Measurements from ENCODE around the gene OPCML. TPM values are rescaled to one million over a fixed set of nuclear protein-coding genes. Genes with fewer than 3 reads are reported as not detected.

OPCML gene
- total RNA-seq, 2 experiments from 2014 or later, result not detected

DNA sequence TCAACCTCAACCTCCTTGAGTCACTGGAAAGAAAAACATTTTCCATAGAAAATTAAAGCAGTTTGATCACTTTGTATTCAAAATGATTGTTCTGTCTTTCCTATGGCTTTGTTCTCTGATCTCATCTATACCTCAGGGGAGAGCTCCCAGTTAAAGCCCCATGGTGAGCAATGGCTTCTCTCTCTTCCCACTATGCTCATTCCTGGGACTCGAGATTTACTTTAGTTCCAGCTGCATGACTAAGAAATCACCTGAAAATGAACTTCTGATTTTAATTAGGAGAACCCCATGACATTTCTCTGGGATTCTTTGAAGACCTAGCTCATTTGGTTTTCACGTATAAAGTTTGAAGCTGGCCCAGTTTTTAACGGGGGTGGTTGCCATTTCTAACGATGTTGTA is 921.5 kb downstream of the OPCML start:
- no peak overlapping the region for H3K27ac Mint-ChIP-seq
- POLR2A ChIA-PET, result no interaction called here
- no peaks in the 10 kb centered on the region for H3K27me3 Mint-ChIP-seq
- ATAC-seq (ENCODE audit: low read depth), result no peak
- no peaks in the 10 kb centered on the region for H3K36me3 Mint-ChIP-seq
- no peaks in the 10 kb centered on the region for H3K4me1 Mint-ChIP-seq
- H3K4me3 Mint-ChIP-seq, result no peak overlapping the region
- no peak for DNase-seq
- peaks cover 2% of the 10 kb centered on the region for H3K9me3 Mint-ChIP-seq

DNA sequence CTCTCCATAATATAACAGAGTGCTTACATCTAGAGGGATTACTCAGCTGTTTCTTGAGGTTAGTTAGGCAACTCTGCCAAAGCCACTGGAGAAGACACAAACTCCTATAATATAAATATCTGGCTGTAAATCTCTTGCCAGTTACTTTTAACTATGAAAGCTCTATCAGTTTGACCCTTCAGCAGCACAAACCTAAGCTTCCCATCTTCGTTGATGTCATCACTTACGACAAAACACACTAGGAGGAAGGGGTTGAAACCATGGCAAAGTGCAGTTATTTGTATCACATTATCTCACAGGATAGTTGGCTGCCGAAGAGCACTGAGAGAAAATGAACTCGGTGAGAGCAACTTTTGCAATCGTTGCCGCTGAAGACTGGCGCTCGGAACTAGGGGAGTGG is 922.1 kb downstream of the OPCML start:
- Mint-ChIP-seq H3K4me1 (no peaks in the 10 kb centered on the region), H3K9me3 (peaks cover 2% of the 10 kb centered on the region), H3K4me3 (no peak overlapping the region), H3K27ac (no peak overlapping the region), H3K27me3 (no peaks in the 10 kb centered on the region), H3K36me3 (no peaks in the 10 kb centered on the region)
- ATAC-seq (ENCODE audit: low read depth) (no peak), DNase-seq (no peak)
- POLR2A ChIA-PET, result no interaction called here

DNA sequence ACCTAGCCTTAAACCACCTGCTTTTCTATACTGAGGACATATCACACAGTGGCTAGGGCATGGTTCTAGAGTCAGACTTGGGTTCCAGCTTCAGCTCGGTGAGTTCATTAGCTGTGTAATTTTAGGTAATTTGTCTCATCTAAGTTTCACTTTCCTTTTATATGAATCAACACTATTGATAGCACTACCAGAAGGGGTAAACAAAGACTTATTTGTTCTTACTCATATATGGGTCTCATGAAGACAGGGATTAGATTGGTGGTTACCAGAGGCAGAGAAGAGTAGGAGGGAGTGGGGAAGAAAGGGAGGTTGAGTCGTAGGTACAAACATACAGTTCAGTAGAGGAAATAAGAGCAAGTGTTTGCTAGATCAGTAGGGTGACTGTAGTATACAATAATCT is 924.7 kb downstream of the OPCML start:
- no peak for DNase-seq
- no peaks in the 10 kb centered on the region for H3K9me3 Mint-ChIP-seq
- POLR2A ChIA-PET, result no interaction called here
- ATAC-seq (ENCODE audit: low read depth), result no peak
- no peaks in the 10 kb centered on the region for H3K4me1 Mint-ChIP-seq
- no peaks in the 10 kb centered on the region for H3K36me3 Mint-ChIP-seq
- peaks cover 3% of the 10 kb centered on the region for H3K27me3 Mint-ChIP-seq
- no peak overlapping the region for H3K4me3 Mint-ChIP-seq
- no peak overlapping the region for H3K27ac Mint-ChIP-seq

DNA sequence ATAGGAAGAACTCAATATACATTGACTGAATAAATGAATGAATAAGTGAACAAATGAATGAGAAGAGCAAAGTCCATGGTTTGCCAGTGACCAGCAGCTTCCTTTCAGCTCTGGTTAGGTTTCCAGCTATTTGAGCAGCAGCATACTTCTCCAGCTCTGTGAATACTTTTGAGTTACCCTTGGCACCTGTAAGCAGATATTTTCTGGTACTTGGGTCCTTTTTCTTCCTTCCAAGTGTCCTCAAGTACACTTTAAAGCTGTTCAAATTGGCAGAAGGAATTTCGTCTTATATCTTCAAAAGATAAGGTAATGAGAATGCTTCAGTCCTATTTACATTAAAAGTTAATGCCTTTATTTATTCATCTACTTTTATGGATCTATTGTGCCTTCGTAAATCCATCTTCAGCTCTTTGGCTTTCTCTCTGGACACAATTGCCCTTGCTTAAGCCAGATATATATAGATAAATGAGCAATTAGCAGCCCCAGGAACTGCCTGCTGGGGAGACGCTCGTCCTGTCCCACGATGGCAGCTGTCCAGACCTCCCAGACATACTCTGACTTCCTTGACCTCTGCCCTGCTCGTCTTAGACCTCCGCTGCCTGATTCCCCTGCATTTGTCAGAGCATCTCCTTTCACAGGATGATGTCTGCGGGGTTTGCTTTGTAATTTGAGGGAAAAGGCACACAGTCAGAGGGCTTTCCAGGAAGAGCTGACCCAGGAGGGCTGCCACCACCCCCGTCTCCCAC is 926.3 kb downstream of the OPCML start:
- Mint-ChIP-seq H3K27me3 (peaks cover 3% of the 10 kb centered on the region), H3K4me3 (no peak overlapping the region), H3K27ac (no peak overlapping the region), H3K4me1 (no peaks in the 10 kb centered on the region), H3K9me3 (no peaks in the 10 kb centered on the region), H3K36me3 (no peaks in the 10 kb centered on the region)
- POLR2A ChIA-PET, result no interaction called here
- ATAC-seq (ENCODE audit: low read depth) (no peak), DNase-seq (no peak)

DNA sequence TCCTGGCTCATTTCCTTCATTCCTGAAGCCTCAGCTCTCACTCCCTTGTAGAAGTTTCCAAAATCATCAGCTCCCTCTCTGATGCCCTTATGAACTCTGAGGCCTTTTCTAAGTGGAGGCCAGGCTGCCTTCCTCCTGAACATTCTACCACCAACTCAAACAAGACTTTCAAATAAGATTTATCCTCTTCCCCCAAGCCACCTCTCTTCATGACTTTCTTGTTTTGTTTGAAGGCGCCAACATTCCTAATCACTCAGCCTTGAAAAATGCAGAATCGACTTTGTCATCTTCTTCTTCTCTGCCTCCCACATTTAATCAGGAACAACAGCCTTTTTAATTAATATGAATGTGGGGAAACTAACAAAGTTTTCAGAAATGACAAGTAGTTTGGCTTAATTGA is 927.9 kb downstream of the OPCML start:
- Mint-ChIP-seq H3K4me3 (no peak overlapping the region), H3K4me1 (no peaks in the 10 kb centered on the region), H3K36me3 (no peaks in the 10 kb centered on the region), H3K9me3 (no peaks in the 10 kb centered on the region), H3K27me3 (peaks cover 3% of the 10 kb centered on the region), H3K27ac (no peak overlapping the region)
- DNase-seq, result no peak
- POLR2A ChIA-PET, result no interaction called here
- ATAC-seq (ENCODE audit: low read depth), result no peak

DNA sequence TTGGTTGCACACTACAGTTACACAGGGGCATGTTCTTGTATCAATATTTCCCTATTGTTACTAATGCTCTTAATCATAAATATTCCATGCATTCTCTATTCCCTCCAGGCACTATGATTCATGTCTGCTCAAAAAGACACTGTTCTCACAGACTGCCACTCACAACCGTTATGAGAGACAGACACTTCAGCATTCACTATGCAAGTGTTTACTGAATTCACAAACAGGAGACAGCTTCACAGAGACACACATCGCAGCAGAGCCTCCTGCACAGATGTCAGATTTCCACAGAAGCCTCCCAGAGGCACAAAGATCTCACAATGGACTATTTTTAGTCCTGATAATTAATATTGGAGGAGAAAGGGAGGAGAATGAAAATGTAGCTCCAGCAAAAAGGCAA is 930.4 kb downstream of the OPCML start:
- POLR2A ChIA-PET, result no interaction called here
- Mint-ChIP-seq H3K27me3 (peaks cover 3% of the 10 kb centered on the region), H3K36me3 (no peaks in the 10 kb centered on the region), H3K27ac (no peak overlapping the region), H3K4me3 (no peak overlapping the region), H3K4me1 (no peaks in the 10 kb centered on the region), H3K9me3 (no peaks in the 10 kb centered on the region)
- no peak for ATAC-seq (ENCODE audit: low read depth)
- no peak for DNase-seq

DNA sequence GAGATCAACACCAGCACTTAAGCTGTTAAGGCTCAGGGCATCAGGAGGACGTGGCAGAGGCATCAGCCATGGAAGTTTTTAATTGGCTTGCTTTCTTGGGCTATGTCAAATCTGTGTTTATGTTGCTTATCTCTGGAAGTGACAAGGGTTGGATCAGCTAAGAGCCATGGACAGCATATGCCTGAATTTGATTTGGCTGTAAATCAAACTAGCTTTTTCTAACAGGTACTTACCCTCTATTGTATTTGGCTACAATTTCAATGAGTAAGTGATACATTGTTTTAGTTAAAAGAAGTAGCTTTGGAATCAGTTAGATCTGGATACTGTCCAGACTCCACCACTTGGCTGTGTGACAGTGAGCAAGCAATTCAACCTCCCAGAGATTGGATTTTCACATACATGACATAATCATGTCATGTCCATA is 936.6 kb downstream of the OPCML start:
- no peak overlapping the region for H3K27ac Mint-ChIP-seq
- H3K27me3 Mint-ChIP-seq, result peaks cover 2% of the 10 kb centered on the region
- no peak for ATAC-seq (ENCODE audit: low read depth)

DNA sequence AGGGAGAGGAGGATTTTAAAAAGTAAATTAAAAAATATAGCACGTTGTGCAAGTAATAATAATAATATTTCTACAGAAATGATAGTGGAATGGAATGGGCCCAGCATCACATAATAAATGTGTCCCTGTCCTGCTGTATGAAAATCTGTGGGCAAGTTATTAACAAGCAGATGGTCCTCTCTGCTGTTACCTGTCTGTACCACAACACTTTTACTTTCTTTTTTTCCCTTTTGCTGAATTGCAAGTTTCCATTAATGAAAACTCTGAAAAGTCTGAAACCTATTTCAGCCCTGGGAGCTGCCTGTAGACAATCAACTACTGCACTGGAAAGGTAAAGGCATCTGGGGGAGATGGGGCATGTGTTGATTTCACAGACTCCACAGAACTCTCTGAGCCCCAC is 937.1 kb downstream of the OPCML start:
- DNase-seq, result no peak
- no peak overlapping the region for H3K4me3 Mint-ChIP-seq
- POLR2A ChIA-PET, result no interaction called here
- ATAC-seq (ENCODE audit: low read depth), result no peak
- peaks cover 2% of the 10 kb centered on the region for H3K27me3 Mint-ChIP-seq
- no peak overlapping the region for H3K27ac Mint-ChIP-seq
- no peaks in the 10 kb centered on the region for H3K4me1 Mint-ChIP-seq
- no peaks in the 10 kb centered on the region for H3K36me3 Mint-ChIP-seq
- no peaks in the 10 kb centered on the region for H3K9me3 Mint-ChIP-seq

More for the DNA sequence above, 936.6 kb downstream of the OPCML start:
- Mint-ChIP-seq H3K4me1 (no peaks in the 10 kb centered on the region), H3K36me3 (no peaks in the 10 kb centered on the region), H3K9me3 (no peaks in the 10 kb centered on the region), H3K4me3 (no peak overlapping the region)
- no peak for DNase-seq
- POLR2A ChIA-PET, result no interaction called here

DNA sequence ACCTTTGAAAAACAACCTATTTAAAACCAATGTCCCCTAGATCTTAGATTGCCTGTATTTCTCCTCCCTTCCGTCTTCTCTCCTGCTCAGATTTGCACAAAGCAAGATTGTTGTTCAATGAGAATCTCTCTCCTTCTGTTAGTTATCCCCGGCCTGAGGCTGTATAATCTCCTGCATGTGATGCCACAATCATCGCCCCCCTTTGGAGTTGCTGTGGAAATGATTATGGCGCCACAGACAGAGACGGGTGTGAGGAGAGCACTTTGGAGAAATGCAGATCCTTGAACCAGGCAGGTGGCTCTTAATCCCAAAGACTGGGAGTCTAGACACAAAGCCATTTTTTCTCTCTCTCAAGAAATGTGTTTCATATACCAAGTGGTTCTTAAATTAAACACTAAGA is 941.3 kb downstream of the OPCML start:
- DNase-seq, result no peak

DNA sequence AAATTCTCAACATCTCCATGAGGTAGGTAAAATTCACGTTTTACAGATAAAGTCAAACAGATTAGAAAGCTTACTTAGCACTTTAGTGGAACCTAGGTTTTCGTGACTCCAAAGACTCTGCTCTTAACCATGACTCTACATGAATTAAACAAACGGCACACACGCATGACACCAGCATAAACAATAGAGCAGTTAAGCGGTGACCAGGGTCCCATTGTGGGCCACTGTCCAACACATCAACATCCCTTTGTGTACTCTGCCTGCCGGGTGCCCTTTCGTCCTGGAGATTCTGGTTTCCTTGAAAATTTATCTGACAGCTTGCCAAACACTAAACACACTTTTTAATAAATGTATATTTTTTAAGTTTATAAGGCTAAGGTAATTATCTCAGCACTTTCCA is 941.7 kb downstream of the OPCML start:
- ATAC-seq (ENCODE audit: low read depth) (no peak), DNase-seq (no peak)
- H3K9me3 Mint-ChIP-seq, result no peaks in the 10 kb centered on the region
- H3K27me3 Mint-ChIP-seq, result peaks cover 2% of the 10 kb centered on the region
- H3K36me3 Mint-ChIP-seq, result no peaks in the 10 kb centered on the region
- no peak overlapping the region for H3K4me3 Mint-ChIP-seq
- POLR2A ChIA-PET, result no interaction called here
- no peak overlapping the region for H3K27ac Mint-ChIP-seq
- H3K4me1 Mint-ChIP-seq, result no peaks in the 10 kb centered on the region

More for the DNA sequence above, 941.3 kb downstream of the OPCML start:
- Mint-ChIP-seq H3K4me3 (no peak overlapping the region), H3K9me3 (no peaks in the 10 kb centered on the region), H3K36me3 (no peaks in the 10 kb centered on the region), H3K27ac (no peak overlapping the region), H3K4me1 (no peaks in the 10 kb centered on the region), H3K27me3 (peaks cover 2% of the 10 kb centered on the region)
- POLR2A ChIA-PET, result no interaction called here
- ATAC-seq (ENCODE audit: low read depth), result no peak

DNA sequence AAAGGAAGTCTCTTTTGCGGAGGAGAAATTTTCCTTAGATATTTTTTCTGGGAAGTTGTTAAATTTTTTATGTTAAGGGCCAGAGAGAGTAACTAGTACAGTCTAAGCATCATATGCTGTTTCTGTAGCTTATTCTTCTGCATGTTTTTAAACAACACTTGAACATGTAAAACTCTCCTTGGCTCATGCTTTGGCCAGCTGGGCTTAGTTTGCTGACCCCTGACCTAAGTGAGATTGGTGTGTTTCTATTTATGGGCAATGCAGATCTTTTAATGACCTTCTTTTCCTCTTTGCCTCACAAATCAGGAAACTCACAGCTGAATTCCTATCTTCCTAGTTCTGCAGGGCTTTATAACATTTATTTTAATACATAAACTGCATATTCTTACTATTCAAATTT is 942.5 kb downstream of the OPCML start:
- H3K4me3 Mint-ChIP-seq, result no peak overlapping the region
- POLR2A ChIA-PET, result no interaction called here
- peaks cover 2% of the 10 kb centered on the region for H3K27me3 Mint-ChIP-seq
- H3K36me3 Mint-ChIP-seq, result no peaks in the 10 kb centered on the region
- H3K27ac Mint-ChIP-seq, result no peak overlapping the region
- no peaks in the 10 kb centered on the region for H3K4me1 Mint-ChIP-seq
- DNase-seq (no peak), ATAC-seq (ENCODE audit: low read depth) (no peak)
- H3K9me3 Mint-ChIP-seq, result no peaks in the 10 kb centered on the region

DNA sequence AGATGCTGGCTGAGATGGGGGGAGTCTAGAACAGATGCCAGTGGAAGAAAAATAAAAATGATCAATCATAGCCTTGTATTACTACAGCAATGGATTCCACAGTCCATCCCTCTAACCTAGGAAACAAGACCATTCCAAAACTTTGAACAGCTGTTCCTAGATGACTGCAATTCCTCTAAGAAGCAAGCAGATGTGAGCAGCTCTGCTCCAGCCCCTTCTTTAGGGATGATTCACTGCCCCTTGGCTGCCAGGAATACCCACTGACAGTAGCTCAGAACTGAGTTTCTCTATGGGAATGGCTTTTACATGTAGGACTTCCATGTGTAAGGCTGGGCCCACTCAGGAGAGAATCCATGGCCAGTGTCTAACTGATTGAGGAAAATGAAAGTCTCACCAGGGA is 943.9 kb downstream of the OPCML start:
- H3K27me3 Mint-ChIP-seq, result peaks cover 1% of the 10 kb centered on the region
- no peak for DNase-seq
- no peaks in the 10 kb centered on the region for H3K4me1 Mint-ChIP-seq
- H3K36me3 Mint-ChIP-seq, result no peaks in the 10 kb centered on the region
- no peaks in the 10 kb centered on the region for H3K9me3 Mint-ChIP-seq
- no peak overlapping the region for H3K4me3 Mint-ChIP-seq
- no peak overlapping the region for H3K27ac Mint-ChIP-seq
- POLR2A ChIA-PET, result no interaction called here
- no peak for ATAC-seq (ENCODE audit: low read depth)

DNA sequence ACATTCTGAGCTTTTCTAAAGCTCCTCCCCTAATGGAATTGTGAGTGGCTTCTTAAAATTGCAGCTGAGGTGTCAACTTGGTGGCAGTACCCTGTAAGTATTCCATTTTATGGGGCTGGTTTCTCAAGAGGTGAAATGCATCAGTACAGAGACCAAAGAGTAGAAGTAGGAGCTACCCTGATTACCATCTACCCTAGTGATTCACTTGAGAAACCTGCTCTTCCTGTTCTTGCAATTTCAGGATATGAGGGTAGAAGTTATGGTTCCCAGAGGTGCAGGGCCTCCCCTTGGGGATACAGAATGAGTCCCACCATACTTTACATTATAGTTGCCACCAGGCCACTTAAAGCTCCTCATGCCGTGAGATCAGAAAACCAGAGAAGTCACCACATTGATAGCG is 944.6 kb downstream of the OPCML start:
- POLR2A ChIA-PET, result no interaction called here
- Mint-ChIP-seq H3K9me3 (no peaks in the 10 kb centered on the region), H3K27me3 (no peaks in the 10 kb centered on the region), H3K4me1 (no peaks in the 10 kb centered on the region), H3K27ac (no peak overlapping the region), H3K36me3 (no peaks in the 10 kb centered on the region), H3K4me3 (no peak overlapping the region)
- no peak for ATAC-seq (ENCODE audit: low read depth)
- DNase-seq, result no peak

DNA sequence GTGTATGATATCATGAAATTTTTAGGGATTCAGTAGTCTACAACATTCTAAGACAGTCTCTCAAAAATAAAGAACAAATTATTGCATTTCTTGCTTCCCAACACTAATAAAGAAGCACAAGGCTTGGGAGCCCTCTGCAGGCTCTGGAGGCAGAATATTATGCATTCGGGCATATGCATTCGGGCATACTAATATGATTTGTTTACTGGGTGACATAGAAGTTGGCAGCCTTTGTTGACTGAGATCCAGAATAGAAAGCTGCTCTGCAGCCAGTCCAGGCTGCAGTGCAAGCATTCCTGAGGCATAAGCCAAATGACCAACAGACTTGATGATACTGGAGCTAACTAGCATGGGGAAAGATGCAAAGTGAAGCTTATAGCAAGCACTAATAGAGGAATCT is 945.5 kb downstream of the OPCML start:
- no peak overlapping the region for H3K4me3 Mint-ChIP-seq
- H3K36me3 Mint-ChIP-seq, result no peaks in the 10 kb centered on the region
- H3K4me1 Mint-ChIP-seq, result no peaks in the 10 kb centered on the region
- ATAC-seq (ENCODE audit: low read depth), result no peak
- no peak for DNase-seq
- no peak overlapping the region for H3K27ac Mint-ChIP-seq
- no peaks in the 10 kb centered on the region for H3K27me3 Mint-ChIP-seq
- H3K9me3 Mint-ChIP-seq, result no peaks in the 10 kb centered on the region
- POLR2A ChIA-PET, result no interaction called here
